RPMI8226 (cell line): ENCODE measurements around the gene NOM1.

Experiments used
- DNase-seq: peaks from one replicate; pipeline ENCODE4 v3.0.0-alpha.2; 2015

NOM1 gene

GRCh38 chr7:156985101-156985992 is 35.8 kb downstream of the NOM1 start:
- DNase-seq, result no peak

- DNase-seq, result no peak
Measured at GRCh38 chr7:156986378-156986777, 36.9 kb downstream of the NOM1 start.

GRCh38 chr7:156988343-156989185 is 39.1 kb downstream of the NOM1 start:
- DNase-seq, result no peak

GRCh38 chr7:156989766-156990535 is 40.4 kb downstream of the NOM1 start:
- no peak for DNase-seq

GRCh38 chr7:156993021-156993924 is 43.8 kb downstream of the NOM1 start:
- no peak for DNase-seq

- no peak for DNase-seq
Measured at GRCh38 chr7:156993925-156994235, 44.4 kb downstream of the NOM1 start.

- DNase-seq, result no peak
Measured at GRCh38 chr7:156994417-156994816, 44.9 kb downstream of the NOM1 start.

- peak; percentile 0 for DNase-seq
Measured at GRCh38 chr7:156998988-156999957, 49.8 kb downstream of the NOM1 start.

GRCh38 chr7:156999958-157000726 is 50.6 kb downstream of the NOM1 start:
- DNase-seq, result peak; percentile 61

GRCh38 chr7:157000741-157001653 is 51.5 kb downstream of the NOM1 start:
- no peak for DNase-seq

GRCh38 chr7:157001920-157002818 is 52.7 kb downstream of the NOM1 start:
- no peak for DNase-seq

- no peak for DNase-seq
Measured at GRCh38 chr7:157002819-157003421, 53.4 kb downstream of the NOM1 start.

GRCh38 chr7:157003445-157003755 is 53.9 kb downstream of the NOM1 start:
- DNase-seq, result no peak

GRCh38 chr7:157003756-157004520 is 54.4 kb downstream of the NOM1 start:
- DNase-seq, result no peak

GRCh38 chr7:157004521-157005455 is 55.3 kb downstream of the NOM1 start:
- no peak for DNase-seq
